ENCODE data around the gene CPEB4. TPM values are rescaled to one million over a fixed set of nuclear protein-coding genes. Genes with fewer than 3 reads are reported as not detected.

The CPEB4 gene
- total RNA-seq, 4 donors from 2014 or later = 20.1 to 26.6 (median 24.2) TPM

- no peak for DNase-seq (ENCODE audit: low spot score in 2 of 2)
- 47 to 53% methylated on average over 19 of the region's 19 CpGs for WGBS, 2 donors
- Histone ChIP-seq H3K9me3 (no peaks in the 10 kb centered on the region), H3K27me3 (no peaks in the 10 kb centered on the region), H3K27ac (peak overlapping the region; percentile 19 to 93 (median 49)), H3K36me3 (no peaks in the 10 kb centered on the region), H3K4me3 (peak overlapping the region; percentile 23 to 91 (median 70)), H3K4me1 (peaks cover 0 to 67% (median 21%) of the 10 kb centered on the region in 4 donors)
- peak in 1 of 2 donors; percentile 34 for TF ChIP-seq EP300 (IDR thresholded peaks at IDR 0.05)
- TF ChIP-seq CTCF (IDR thresholded peaks at IDR 0.05) = no peak
- no peak for TF ChIP-seq POLR2A (IDR thresholded peaks at IDR 0.05)
Observed at GRCh38 chr5:173890195-173890991, 2.2 kb downstream of the CPEB4 start.

- H3K4me3 ChIP-seq = peak overlapping the region; percentile 23 to 91 (median 70)
- H3K27ac ChIP-seq = peak overlapping the region; percentile 10 to 93 (median 49)
- peaks cover 0 to 67% (median 20%) of the 10 kb centered on the region in 4 donors for H3K4me1 ChIP-seq
- no peak for TF ChIP-seq CTCF (IDR thresholded peaks at IDR 0.05)
- no peak for TF ChIP-seq POLR2A (IDR thresholded peaks at IDR 0.05)
- no peak for TF ChIP-seq EP300 (IDR thresholded peaks at IDR 0.05)
- DNase-seq (ENCODE audit: low spot score in 2 of 2) = no peak
- 65 to 74% methylated on average over 3 of the region's 3 CpGs for whole genome bisulfite sequencing, 2 donors
- no peaks in the 10 kb centered on the region for H3K27me3 ChIP-seq
- no peaks in the 10 kb centered on the region for H3K9me3 ChIP-seq
- no peaks in the 10 kb centered on the region for H3K36me3 ChIP-seq
Observed at GRCh38 chr5:173891308-173892116, 3.4 kb downstream of the CPEB4 start.

DNA sequence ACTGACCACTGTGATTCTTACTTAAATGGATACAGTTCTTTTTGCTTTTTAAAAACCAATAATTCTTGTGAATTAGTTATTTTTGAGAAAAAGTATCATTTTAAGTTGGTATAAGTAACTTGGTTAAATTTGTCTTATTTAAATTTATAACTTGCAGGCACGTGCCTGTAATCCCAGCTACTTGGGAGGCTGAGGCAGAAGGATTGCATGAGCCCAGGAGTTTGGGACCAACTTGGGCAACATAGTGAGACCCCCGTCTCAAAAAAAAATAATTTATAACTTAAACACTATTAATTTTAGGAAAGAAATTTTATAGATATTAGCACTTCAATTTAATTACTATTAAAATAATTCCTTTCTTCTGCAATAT, 5.0 kb downstream of the CPEB4 start:
- 75 to 82% methylated on average over 2 of the region's 2 CpGs for WGBS, 2 donors
- no peak for TF ChIP-seq POLR2A (IDR thresholded peaks at IDR 0.05)
- TF ChIP-seq CTCF (IDR thresholded peaks at IDR 0.05) = no peak
- no peak for TF ChIP-seq EP300 (IDR thresholded peaks at IDR 0.05)
- H3K4me3 ChIP-seq = no peak overlapping the region
- no peaks in the 10 kb centered on the region for H3K27me3 ChIP-seq
- DNase-seq (ENCODE audit: low spot score in 2 of 2) = no peak
- H3K9me3 ChIP-seq = no peaks in the 10 kb centered on the region
- H3K27ac ChIP-seq = no peak overlapping the region
- H3K36me3 ChIP-seq = no peaks in the 10 kb centered on the region
- peaks cover 0 to 59% (median 20%) of the 10 kb centered on the region in 4 donors for H3K4me1 ChIP-seq

DNA sequence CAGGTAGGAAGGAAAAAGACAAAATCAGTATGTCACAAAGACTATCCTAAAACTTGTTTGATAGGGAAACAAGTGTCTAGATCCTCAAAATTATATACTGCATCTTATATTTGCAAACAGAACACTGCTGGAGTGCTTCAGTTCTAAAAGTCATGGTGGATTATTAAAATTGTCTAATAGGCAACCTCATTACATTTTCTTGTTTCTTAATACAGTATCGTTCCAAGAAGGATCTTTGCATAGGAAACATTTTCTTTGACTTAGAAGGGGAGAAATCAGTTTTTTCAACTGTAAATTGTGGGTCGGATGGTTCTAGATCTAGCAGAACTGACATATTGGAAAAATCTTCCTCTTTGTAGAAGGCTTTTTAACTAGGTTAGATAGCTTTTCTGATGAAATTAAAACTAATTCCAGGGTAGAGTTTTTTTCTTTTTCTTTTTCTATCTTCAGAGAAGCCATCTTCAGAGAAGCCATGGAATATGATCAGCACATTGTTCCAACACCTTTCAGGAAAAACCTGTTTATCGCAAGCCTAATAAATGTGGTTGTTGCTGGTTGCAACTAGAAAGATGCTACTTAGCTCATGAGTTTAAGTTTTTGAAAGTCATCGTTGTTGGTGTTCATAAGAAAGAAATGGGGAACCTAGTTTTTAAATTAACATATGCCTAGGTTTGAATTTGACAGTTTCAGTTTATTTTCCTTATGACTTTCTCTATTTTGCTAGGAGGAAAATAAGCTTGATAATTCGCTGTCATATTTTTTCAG, 7.4 kb downstream of the CPEB4 start:
- DNase-seq (ENCODE audit: low spot score in 2 of 2) = no peak
- H3K9me3 ChIP-seq = no peaks in the 10 kb centered on the region
- H3K36me3 ChIP-seq = no peaks in the 10 kb centered on the region
- no peak overlapping the region for H3K4me3 ChIP-seq
- no peaks in the 10 kb centered on the region for H3K27me3 ChIP-seq
- H3K27ac ChIP-seq = no peak overlapping the region
- TF ChIP-seq CTCF (IDR thresholded peaks at IDR 0.05) (no peak), EP300 (IDR thresholded peaks at IDR 0.05) (no peak)
- WGBS, 2 donors = 83 to 87% methylated on average over 5 of the region's 5 CpGs
- H3K4me1 ChIP-seq = peaks cover 0 to 46% (median 6%) of the 10 kb centered on the region in 4 donors

Data from tibial nerve (tissue), 4 donors.